ENCODE results near the gene CCBE1.
"Not testable (repeated sequence)": the region's sequence is repeated elsewhere in the genome, so short reads cannot be mapped to it uniquely, and the experiment has no call there.

The CCBE1 gene

DNA sequence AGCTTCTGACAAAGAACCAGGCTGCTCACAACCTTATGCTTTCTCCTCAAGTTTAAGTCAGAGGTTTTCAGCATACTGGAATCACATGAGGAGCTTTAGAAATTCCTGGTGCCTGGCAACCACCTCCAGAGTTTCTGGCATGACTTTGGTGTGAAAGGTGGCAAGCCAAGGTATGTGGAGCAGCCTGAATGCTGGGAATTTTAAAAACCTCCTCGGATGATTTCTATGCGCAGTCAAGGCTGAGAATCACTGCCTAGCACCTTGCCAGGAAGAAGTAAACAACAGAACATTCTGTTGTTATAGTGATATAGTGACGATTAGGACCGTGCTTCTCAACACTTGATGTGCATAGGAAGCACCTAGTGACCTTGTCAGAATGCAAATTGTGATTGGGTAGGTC lies 11.7 kb downstream of the CCBE1 start:
- DNase-seq (ENCODE audit: extremely low read depth in 1 of 2, low read depth in 1 of 2): no peak

DNA sequence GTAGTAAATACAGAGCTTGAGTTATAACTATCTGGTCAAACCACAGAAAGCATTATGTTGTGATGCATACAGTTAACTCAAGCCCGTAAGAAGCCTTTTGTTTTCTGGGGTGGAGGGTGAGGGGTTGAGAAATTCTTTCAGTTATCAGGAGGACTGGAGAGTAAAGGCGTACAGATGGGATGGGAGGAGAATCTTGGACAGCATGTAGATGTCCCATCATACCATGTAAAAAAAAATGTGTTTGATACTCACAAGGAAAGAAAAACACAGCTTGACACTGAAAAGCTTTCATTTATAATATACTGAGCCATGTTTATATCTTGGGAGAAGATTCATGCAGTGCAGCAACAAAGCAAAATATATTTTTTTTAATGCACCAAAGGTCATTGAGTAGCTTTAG lies 12.4 kb downstream of the CCBE1 start:
- no peak for DNase-seq (ENCODE audit: extremely low read depth in 1 of 2, low read depth in 1 of 2)

DNA sequence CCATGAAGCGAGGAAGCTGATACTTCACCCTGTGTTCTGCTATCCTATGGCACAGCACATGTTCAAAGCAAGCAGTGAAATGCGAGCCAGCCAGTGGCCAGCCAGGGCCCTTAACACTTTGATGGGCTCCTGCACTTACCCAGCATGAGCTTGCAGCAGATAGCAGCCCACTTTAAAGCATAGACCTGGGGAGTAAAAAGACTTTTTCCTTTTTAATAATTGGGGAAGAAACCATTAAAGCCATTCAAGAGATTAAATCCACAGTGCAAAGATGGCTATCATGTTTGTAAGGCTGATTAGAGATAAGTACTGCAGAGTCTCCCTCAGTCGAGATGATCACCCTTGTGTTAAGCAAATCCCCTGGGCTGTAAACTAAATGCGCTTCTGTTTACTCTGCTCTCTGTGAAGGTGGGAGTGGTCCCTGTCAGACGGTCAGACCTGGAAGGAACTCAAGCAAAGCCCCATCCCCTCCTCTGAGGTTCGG lies 15.7 kb downstream of the CCBE1 start:
- no peak for DNase-seq (ENCODE audit: extremely low read depth in 1 of 2, low read depth in 1 of 2)

DNA sequence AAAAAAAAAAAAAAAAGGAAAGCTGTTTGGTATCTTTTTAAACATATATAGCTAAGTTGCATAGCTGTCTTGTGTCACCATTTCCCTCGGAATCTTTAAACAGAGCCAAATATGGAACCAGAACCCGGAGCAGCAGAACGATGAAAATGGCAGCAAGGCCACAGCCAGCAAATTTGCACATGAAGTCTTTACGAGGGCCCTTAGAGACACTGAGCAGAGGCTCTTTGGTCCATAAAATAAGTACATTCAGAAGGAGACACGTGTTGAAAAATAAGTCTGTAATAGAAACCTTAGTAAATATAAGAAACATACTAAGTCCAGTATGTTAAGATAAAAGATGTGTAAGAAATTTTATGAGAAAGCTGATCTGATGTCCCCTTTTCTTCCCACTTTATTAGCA lies 16.2 kb downstream of the CCBE1 start:
- DNase-seq (ENCODE audit: extremely low read depth in 1 of 2, low read depth in 1 of 2): no peak

DNA sequence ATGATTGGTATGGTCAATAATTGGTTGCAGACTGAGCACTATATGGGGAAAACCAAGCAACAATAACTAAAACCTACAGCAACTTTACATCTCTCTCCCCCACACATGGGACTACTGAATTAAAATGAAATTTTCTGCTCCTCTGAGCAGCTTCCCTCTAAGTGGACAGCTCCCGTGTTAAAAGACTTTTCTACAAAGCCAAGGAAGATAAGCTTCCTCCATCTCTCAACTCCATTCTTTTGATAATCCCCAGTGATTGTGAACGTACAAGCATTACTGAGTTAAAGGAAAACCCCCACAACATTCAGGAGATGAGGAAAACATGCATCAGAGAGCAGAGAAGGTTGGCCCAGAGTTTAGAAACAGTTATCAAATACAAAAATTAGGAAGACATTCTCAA lies 21.9 kb downstream of the CCBE1 start:
- no peak for DNase-seq (ENCODE audit: extremely low read depth in 1 of 2, low read depth in 1 of 2)

- DNase-seq (ENCODE audit: extremely low read depth in 1 of 2, low read depth in 1 of 2): no peak
Observed at GRCh38 chr18:59674903-59675270, 22.3 kb downstream of the CCBE1 start.

- DNase-seq (ENCODE audit: extremely low read depth in 1 of 2, low read depth in 1 of 2): no peak
Observed at GRCh38 chr18:59674186-59674902, 22.9 kb downstream of the CCBE1 start.

DNA sequence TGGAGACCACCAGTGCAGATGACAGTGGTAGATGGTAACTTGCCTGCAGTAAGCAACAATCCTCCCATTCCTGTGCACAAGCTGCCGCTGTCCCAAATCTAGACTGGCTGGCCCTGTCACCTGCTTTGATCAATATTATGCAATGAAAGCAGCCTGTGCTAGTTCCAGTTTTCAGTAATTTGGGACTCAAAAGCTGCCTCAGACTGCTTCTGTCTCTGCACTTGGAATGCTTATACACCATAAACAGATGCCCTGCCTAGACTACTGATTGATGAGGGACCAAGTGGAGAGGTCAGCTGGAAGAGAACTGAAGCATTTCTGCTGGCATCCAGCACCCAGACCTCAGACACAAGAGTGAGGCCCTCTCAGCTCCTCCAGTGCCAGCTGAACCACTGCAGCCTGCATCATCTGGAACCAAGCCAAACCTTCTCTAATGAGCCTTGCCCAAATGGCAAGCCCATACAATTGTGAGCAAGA lies 24.9 kb downstream of the CCBE1 start:
- DNase-seq (ENCODE audit: extremely low read depth in 1 of 2, low read depth in 1 of 2): no peak

DNA sequence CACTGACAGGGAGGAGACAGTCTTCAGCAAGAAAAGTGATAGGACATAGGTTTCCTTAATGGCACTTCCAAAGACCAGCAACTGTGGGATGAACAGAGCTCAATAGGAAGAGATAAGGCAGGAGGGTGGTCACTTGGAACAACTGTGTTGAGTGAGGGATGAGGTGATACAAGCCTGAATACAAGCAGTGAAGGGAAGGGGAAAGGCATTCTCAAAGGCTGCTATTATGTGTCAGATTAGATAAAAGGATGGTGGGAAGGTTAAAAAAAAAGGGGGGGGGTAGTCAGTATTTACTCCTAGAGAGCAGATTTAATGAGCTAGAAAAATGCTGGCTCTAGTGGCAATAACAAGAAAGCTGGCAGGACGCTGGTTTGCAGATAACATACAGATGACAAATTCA lies 25.7 kb downstream of the CCBE1 start:
- no peak for DNase-seq (ENCODE audit: extremely low read depth in 1 of 2, low read depth in 1 of 2)

DNA sequence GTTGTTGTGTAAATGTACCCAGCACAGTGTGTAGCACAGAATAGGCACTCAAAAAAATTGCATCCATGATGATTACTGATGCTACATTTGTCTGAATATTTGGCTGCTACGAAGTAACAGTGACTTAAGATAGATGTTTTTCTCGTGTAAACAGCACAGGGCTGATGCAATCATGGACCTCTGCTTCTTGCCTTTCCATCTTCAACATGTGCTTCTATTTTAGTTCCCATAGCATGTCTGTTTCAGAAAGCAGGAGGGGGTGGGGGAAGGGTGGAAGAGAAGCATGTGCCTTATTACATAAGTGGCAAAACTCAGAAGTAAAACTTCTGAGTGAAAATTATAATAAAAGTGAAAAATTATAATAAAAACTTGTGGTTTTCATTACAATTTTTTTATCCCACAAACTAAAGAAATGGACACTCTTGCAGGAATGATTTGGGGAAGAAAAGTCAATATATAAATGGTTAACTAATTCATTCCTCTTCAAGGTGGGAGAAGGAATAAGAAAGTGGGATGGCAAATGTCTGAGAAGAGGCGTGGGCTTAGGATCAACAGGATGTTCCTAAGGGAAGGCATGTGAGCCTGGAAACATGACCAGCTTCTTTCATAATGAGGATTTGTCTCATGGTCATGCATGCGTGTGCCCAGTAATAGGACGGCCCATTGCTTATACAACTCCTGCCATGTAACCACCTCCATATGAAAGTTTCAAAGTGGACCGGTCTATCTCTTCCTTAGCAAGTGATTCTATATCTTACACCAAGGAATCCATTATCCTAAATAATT lies 27.2 kb downstream of the CCBE1 start:
- DNase-seq (ENCODE audit: extremely low read depth in 1 of 2, low read depth in 1 of 2): no peak

DNA sequence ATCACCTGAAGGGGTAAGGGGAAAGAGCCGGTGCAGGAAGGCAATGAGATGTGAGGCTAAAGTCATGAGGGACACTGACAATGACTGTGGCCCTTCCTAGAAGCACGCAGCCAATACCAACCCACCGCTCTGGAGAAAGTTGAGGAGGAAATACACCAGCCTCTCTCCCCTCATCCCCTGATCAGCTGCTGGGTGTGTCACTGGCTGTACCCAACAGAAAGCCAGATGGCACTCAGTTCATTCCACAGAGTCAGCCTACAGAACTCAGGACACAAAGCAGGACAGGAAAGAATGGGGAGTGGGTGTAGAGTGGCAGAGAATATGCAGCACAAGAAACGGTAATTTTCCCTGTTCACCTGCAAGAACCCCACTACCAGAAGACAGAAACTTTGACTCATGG lies 29.7 kb downstream of the CCBE1 start:
- no peak for DNase-seq (ENCODE audit: extremely low read depth in 1 of 2, low read depth in 1 of 2)

GRCh38 chr18:59666007-59666402 lies 31.2 kb downstream of the CCBE1 start:
- DNase-seq (ENCODE audit: extremely low read depth in 1 of 2, low read depth in 1 of 2): not testable (repeated sequence)

DNA sequence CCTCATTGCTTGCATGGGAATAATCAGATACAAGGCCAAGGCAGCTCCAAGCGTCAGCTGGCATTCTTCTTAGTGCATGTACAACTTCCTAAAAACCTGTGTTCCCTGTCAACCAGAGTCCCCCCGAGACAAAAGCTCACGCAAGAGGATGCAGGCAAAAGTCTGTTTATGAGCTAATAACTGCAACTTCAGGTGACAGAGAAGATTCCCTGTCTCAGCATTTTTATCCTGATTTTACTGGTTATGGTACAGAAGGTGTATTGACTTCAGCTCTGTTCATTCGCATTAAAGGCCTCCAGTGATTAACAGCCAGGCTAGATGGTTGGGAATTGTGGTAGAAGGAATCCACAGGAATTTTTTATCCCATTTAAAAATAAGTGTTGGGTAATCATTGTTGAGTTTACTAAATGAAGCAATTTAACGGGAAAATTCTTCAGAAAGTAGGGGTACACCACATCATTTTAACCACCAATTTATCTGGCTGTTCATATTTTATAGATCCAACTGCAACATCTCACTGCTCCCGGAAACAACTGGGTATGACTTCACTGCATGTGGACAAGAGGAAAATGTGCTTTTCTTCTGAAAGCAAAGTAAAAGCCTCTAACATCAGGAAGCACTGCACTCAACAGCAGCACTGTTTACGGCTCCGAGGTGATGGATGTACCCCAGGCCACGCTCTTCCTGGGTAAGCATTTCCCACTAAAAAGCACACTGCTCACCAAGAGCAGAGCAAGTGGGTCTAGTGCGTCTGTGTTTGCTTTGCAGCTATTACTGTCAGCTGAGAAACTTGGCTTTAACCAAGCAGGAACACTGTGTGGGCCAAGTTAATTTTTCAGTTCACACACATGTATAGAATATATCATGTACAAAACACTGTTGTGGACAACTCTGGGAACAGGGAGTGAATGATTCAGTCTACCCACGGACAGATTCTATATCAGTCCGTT lies 31.9 kb downstream of the CCBE1 start:
- no peak for DNase-seq (ENCODE audit: extremely low read depth in 1 of 2, low read depth in 1 of 2)

DNA sequence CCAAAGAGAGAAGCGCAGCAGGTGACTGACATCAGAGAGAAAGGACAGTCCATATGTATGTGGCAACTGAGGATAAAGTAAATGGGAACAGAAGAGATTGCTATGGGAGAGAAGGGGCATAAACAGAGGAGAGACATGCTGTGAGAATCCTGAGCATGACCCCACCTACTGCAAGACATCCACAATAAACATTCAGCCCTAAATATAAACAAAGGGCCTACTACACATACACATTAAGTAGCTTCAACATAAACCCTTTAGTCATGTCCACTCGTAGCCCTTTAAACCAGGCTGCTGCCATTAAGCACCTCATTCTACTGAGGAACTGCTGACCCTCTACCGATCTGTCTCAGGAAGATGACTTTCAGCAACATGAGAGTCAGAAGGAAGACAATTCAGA lies 32.9 kb downstream of the CCBE1 start:
- DNase-seq (ENCODE audit: extremely low read depth in 1 of 2, low read depth in 1 of 2): no peak

GRCh38 chr18:59663096-59663495 lies 34.1 kb downstream of the CCBE1 start:
- no peak for DNase-seq (ENCODE audit: extremely low read depth in 1 of 2, low read depth in 1 of 2)

GRCh38 chr18:59661891-59662701 lies 35.1 kb downstream of the CCBE1 start:
- no peak for DNase-seq (ENCODE audit: extremely low read depth in 1 of 2, low read depth in 1 of 2)

DNA sequence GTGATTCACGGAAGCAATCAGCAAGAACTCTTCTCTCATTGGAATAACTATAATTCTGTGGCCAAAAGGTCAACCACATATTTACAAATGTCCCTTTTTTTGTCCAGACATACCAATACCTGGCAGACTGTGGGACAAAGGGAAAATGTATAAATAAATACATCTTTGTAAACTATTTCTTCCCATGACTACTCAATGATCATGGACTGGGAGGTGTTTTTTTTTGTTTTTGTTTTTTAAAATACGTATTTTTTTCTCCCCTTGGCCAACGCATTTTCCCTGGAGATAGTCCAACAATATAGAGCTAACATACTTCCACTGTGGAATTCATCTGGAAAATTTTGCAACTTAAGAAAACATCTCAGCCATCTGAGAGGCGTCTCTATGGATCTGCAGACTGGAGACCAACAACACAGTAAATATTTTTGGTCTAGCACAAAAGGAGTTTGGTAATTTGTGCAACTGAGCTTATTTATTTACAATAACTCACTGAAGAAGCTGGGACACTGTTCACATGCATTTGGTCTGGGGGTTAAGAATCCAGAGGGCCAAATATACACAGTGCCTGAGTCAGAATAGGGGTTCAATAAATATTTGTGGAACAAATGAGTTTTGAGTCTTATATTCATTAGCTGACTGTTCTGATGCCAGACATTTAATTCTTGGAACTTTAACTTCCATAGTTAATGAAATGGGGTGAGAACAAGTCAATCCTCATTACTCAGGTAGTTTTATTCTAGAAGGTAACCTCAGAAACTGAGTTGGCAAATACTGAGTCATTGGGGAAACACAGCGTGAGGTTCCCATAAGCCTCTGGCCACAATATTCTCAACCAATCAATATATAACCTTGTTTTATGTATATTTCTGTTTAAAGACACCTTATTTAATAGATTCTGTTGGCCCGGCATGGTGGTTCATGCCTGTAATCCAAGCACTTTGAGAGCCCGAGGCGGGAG lies 36.2 kb downstream of the CCBE1 start:
- no peak for DNase-seq (ENCODE audit: extremely low read depth in 1 of 2, low read depth in 1 of 2)

DNA sequence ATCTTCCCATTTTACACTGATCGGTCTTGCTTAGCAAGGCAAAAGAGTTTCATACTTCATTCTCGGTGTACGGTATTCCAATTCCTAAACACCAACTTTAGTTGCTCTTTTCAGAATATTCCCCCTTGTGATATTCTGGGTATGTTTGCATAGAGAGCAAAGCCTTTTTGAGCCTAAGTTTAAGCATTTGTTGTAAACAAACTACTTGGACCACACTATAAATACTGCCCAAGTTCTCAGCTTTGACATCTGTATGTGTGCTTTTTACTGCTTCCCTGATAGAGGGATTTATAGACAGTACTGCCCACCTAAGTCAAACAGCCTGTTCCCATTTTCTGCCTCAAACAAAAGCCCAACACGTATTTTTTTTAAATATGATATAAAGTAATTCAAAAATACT lies 36.9 kb downstream of the CCBE1 start:
- no peak for DNase-seq (ENCODE audit: extremely low read depth in 1 of 2, low read depth in 1 of 2)

DNA sequence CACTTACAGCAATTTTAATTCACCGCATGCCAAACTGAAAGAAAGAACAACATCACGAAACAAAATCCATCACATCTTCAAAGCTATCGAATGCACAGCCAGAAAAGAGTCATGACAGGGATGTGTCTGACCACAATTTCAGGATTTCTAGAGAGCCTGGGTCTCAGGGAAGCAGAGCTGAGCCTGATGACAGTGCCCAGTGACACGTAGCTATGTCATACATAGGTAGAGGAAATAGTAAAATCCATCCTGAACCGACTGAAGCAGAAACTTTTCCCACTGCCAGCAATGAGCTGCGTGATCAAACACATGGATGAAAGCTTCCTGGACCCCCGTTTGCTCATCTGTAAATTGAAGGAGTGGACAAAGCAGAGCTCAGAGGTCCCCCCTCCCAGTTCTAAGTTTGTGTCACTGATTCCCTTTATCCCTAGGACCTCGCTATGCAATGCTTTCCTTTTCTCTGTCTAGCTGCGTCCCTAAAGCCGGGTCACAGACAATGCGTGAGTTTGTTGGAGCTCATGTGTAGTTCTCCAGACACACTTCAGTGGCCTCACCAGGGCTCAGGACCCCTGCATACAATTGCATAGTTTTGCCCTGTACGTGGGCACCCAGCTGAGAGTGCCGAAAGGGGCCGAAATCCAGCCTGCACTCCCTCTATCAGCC lies 37.6 kb downstream of the CCBE1 start:
- no peak for DNase-seq (ENCODE audit: extremely low read depth in 1 of 2, low read depth in 1 of 2)
